Left cardiac atrium (tissue), 4 donors: ENCODE data around the gene TEAD4. TPM values are rescaled to one million over a fixed set of nuclear protein-coding genes. Genes with fewer than 3 reads are reported as not detected.

Experiments
- ATAC-seq, 2 donors: fragments of 200-7000 bp; cut with Tn5 transposase; one replicate each; pipeline ENCODE4 v1.9.1; 2020; ENCODE audit warnings: mild to moderate bottlenecking in 2 of 2, moderate library complexity in 2 of 2
- DNase-seq: peaks from one replicate; pipeline ENCODE4 v3.0.0-alpha.2; 2020
- intact Hi-C, 2 donors: fragments of 100-400 bp; cut with DNase I; formaldehyde crosslinking; loops; one replicate each; pipeline versions ENCODE4 v1.14.1 to v1.15.1; 2022 to 2023
- total RNA-seq, 2 donors: library from RNA; stranded (reverse); fragmentation: NEBNext Ultra II Directional; extraction: Animal tissue kit (Norgen Biotek cat#: 25700); gene quantifications; one replicate each; pipeline ENCODE4 v1.2.1, GENCODE V29; 2021
- donor health status: DM: no; HTN: yes; CAD: no.
- donor health status: DM: no; HTN: yes; CAD: no; lungs with severe emphysema.
- donor health status: DM: yes; HTN: yes; CAD: no.
- donor health status: Dilated cardiomyopathy.

Gene TEAD4
- total RNA-seq, 2 donors from 2014 or later = 16.9 to 31.2 TPM

DNA sequence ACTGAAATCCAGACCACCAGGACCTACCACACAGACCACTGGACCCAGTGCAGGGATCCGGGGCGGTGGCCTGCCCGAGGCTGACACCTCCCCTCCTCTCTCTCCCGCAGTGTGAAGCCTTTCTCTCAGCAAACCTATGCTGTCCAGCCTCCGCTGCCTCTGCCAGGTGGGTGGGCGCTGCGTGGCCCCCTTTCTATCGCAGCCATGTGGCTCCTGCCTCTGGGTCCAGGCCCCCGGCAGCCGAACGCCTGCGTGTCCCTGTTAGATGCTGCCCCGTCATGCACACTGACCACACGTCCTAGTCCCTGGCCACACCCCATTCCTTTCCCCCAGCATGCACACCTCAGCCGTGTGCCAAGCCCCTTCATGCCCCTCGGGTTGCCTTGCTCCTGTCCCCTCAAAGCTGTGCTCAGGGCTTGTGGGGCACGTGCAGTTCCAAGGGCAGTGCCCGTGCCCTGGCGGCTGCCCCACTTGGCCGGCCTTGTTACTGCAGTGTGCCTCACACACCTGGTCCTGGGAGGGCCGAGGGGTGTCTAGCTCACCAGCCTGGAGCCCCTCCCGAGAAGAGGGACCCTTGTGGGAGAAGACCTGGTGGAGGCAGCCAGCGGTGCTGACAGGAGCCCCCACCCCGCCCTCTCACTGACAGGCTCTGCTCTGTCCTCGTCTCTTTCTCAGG lies 59.9 kb downstream of the TEAD4 start:
- no peak for DNase-seq
- intact Hi-C loops = no loop called here
- peak; percentile 15 to 39 for ATAC-seq

DNA sequence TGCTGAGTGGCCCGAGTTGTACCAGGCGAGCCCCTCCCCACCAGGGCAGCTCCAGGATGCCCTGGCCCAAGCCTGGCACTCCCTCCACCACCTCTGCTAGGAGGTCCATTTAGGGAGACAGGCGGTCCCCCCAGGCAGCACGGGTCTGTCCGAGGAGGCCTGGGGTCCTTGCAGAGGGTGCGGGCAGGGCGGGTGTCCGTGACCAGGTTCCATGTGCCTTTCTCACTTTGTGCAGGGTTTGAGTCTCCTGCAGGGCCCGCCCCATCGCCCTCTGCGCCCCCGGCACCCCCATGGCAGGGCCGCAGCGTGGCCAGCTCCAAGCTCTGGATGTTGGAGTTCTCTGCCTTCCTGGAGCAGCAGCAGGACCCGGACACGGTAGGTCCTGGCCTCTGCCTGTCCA lies 61.2 kb downstream of the TEAD4 start:
- no peak for ATAC-seq
- DNase-seq = no peak
- intact Hi-C loops = no loop called here

DNA sequence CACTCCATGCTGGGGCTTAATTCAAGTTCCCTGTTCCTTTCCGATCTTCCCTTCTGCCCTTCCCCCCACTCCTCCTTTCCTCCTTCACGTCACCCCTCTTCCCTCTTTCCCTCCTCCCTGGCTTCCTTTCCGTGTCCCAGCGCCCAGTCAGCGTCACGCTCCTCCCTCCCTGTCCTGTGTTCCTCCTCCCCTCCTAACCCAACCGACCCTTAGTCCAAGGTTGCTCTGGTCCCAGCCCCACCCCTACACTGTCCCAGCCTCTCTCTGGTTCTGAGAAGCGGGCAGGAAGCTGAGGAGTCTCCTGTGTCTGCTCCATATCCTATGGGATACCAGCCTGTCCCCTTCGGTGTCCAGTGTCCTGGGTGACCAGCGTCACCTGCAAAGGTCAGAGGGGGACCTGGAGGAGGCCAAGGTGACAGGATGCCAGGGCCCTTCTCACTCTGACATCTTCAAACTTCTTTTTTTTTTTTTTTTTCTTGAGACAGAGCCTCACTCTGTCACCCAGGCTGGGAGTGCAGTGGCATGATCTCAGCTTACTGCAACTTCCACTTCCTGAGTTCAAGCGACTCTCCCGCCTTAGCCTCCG lies 61.7 kb downstream of the TEAD4 start:
- intact Hi-C loops = no loop called here

DNA sequence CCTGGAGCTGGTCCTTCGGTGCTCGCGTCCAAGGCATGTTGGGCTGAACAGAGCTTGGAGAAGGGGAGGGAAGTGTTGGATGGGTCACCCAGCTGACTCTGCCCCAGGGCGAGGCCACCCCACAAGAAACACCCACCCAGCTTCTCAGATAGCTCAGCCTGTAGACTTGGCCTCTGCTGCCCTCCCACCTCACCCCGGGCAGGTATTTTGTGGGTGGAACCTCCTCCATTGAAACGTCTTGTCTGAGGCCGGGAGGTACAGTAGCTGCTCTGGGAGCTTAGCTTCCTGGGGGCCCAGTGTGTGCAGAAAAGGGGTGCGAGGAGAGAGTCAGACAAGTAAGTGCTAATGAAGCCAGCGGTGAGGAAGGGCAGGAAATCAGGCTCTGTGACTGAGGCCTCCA lies 63.2 kb downstream of the TEAD4 start:
- ATAC-seq (no peak), DNase-seq (no peak)
- intact Hi-C loops = no loop called here

More for the DNA sequence above, 61.7 kb downstream of the TEAD4 start:
- ATAC-seq = peak in 1 of 2 donors; percentile 51
- no peak for DNase-seq

DNA sequence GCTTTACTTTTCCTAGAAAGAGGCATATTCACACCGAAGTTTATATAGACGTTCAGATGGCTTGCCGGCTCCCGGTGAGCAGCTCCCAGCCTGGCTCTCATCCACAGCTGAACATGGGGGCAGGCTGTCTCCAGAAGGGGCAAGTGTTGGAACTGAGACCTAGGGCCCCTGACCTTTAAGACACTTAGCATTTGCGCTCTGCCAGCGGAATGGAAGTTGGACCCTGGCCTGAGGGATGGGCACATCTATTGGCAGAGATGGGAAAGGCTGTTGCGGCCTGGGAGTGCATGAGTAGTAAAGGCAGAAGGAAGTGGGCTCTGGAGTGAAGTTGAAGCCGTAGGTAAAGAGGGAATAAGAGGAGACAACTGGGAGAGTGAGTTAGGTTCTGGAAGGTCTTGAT lies 63.8 kb downstream of the TEAD4 start:
- intact Hi-C loops = no loop called here
- DNase-seq (no peak), ATAC-seq (no peak)

DNA sequence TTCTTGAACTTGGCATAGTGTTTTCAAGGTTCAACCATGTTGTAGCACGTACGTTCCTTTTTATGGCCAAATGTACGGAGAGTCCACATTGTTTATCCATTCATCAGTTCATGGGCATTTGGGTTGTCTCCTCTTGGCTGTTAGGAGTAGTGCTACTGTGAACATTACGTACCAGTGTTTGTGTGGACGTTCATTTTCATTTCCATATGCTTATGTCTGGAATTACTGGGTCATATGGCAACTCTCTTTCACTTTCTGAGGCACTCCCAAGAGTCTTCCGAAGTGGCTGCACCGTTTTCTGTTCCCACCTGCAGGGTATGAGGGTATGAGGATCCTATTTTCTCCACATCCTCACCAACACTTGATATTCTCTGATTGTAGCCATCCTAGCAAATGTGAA lies 68.9 kb downstream of the TEAD4 start:
- intact Hi-C loops = no loop called here
- DNase-seq (no peak), ATAC-seq (no peak)

DNA sequence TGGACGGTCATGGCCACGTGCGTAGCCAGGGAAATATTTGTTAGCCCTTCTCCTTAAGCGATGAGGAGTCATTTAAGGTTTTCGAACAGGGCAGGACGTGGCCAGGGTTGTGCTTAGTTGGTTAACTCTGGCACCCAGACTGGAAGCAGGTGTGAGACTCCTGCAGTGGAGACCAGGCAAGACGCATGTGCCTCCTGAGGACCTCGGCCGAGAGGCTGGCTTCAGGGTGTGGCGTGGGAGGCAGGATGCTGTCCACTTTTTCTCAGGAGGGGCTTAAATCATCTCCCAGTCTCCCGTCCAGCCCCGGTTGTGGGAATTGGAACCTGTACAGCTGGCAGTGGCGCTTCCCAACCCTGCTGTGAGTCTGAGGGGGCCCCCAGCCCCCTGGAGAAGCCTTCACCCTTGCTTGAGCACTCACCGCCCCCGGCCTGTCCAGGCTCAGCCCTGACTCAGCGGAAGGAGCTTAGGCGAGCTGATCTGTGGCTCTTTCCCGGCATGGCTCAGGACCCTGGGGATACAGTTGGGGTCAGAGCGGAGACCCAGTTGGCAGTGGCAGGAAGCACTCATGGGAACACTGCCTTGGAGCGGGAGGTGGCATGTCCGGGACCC lies 71.7 kb downstream of the TEAD4 start:
- intact Hi-C loops = loop anchor here in 1 of 2 donors (5.0 to 10.0 kb wide), 2 partner anchors 69 to 176 kb away; partner anchors contain the start of gene TEX52
- ATAC-seq (no peak), DNase-seq (no peak)

DNA sequence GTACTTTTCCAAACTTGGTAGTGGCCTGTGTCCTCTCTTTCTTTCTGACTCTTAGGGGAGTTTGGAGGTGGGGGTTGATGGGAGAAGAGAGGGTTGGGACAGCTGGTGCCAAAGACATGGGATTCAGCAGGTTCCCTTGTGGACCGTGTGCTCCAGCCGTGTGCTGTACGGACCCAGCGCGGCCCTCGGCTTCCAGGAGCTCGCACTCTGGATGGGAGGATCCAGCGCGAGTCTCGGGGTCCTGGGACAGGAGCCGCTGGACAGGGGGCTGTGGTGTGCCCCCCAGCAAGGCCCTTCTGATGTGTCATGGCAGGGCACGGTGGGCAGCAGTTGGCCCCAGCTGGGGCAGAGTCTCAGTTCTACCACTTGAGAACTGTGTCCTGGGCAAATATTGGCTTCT lies 73.0 kb downstream of the TEAD4 start:
- intact Hi-C loops = loop anchor here in 1 of 2 donors (5.0 to 10.0 kb wide), 2 partner anchors 70 to 177 kb away; partner anchors contain the start of gene TEX52
- ATAC-seq = no peak
- no peak for DNase-seq

DNA sequence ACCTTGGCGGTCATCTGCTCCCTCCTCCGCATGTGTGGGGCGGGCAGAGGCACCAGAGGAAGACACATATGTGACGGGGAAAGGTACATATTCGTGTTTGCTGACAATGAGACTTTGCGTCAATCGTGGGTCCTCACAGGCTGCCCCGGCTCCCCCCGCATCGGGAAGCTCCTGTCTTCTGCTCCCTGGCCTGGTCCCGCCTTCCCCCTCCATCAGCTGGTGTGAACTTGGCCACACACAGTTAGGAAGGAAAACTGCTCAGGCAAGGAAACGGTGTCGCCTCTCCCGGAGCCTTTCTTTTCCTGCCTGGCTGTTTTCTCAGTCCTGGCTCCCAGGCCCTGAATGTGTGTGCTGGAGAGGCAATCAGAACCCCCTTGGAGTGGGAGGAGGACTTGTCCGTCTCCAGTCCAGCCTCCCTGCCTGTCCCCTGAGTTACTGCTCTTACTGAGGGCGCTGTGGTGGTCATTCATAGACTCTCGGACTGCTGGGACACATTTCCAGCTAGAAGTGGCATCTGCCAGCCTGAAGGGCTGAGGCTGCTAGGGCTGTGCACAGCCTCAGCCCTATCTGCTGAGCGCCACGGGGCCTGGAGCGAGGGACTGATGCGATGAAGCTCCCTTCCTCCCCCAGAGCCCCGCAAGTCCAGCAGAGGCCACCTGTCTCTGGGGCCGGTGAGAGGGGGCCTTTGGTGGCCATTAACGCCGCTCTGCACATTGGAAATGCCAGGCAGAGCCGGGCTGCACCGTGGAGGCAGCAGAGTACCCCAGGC lies 73.8 kb downstream of the TEAD4 start:
- intact Hi-C loops = loop anchor here in 1 of 2 donors (5.0 to 10.0 kb wide), 2 partner anchors 71 to 178 kb away; partner anchors contain the start of gene TEX52
- peak; percentile 46 for DNase-seq
- ATAC-seq = peak in 1 of 2 donors; percentile 22

DNA sequence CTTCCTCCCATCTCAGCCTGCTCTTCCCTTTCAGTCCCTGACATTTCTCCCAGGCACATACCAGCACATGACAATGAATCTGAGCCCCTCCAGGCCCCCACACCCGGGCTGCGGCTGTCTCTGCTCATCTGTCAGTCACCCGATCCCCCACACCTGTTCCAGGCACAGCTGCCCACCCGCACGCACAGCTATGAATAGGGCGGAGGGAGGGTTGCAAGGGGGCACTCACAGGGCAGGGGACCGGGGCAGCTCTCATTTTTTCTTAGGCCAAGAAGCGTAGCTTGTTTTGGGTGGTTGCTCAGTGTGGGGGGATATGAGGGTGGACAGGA lies 74.3 kb downstream of the TEAD4 start:
- intact Hi-C loops = loop anchor here in 1 of 2 donors (5.0 to 10.0 kb wide), 2 partner anchors 71 to 179 kb away; partner anchors contain the start of gene TEX52
- DNase-seq (peak; percentile 9), ATAC-seq (no peak)

DNA sequence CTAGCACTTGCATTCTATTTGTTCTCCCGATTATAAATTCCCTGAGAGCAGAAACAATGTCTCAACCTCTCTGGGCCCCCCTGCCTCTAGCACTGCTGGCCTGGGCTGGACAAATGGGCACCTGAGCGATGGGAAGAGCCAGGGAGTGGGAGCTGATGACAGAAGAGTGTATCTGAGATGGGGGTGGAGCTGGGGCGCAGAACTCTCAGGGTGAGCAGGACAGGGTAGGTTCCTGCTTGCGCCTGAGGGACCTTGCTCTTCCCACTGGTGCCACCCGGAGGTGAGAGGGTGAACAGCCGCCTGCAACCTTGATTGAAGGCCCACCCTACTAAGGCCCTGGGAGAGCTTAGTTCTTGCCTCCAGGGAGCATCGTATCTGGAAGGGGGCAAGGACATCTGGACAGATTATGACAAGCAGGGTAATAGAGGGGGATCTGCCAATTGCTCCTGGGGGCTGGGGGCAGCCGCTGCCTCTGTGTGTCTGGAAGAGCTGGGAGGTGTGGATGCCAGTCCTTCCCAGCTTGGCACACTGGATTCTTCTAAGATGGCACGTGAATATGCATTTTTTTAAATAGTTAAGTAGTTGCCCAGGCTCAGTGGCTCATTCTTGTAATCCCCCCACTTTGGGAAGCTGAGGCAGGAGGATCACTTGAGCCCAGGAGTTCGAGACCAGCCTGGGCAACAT lies 75.0 kb downstream of the TEAD4 start:
- ATAC-seq = peak; percentile 80 to 86
- intact Hi-C loops = loop anchor here in 1 of 2 donors (2.0 to 10.0 kb wide), 3 partner anchors 72 to 179 kb away; partner anchors contain the start of gene TEX52
- DNase-seq = peak; percentile 78

DNA sequence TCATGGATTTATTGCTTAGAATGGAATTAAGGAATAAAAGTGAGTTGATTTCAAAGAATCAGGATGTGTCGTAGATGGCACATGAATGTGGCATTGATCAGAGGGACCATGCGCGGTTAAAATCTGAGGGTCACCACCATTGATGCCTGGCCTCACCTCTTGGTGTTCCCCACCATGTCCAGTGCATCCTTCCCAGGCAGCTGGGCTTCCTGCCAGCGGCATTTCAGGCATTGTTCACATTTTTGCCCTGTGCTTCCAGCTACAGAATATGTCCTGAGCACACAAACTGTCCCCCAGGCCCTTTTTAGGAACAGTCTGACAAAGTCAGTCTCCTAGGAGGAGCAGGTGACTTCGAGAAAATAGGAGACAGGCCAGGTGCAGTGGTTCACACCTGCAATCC lies 76.0 kb downstream of the TEAD4 start:
- DNase-seq (no peak), ATAC-seq (no peak)
- intact Hi-C loops = loop anchor here (2.0 to 10.0 kb wide), 3 partner anchors 148 to 180 kb away; partner anchors contain the start of gene TEX52 (in 1 of the 2)

DNA sequence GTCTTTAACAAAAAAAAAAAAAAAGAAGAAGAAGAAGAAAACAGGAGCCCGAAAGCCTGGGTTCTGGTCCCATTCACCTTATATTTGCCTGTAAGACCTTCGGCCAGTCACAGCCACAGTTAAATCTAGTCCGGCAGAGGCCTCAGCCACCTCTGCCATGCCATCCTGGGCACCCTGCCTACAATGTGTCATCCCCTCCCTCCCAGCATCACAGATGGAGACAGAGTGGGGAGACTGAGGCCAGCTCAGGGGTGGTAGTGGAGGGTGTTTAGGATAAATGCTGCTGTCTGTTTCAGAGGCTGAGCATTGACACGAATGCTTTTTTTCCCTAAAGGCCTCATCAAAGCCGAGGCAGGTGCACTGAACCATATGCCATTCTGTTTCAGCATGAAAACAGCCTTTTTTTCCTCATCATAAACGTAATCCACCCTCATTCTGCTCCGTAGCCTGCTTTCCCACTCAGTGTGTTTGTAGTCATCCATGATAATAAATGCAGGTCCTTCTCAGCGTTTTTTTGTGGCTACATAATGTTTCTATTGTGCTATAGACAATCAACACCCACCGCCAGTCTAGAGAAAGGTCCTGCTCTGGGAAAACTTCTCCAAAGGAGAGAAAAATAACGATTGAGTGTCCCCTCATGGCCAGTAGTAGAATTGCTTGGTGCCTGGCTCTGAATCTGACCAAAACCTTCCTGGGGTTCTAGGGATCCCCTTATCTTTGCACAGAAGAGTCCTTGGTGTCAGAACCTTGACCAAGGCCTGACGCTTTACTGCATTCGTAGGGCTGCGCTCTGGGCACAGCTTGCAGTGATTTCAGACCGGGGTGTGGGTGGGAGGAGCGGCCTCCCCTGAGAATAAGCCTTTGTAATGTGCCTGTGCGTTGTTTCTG lies 76.9 kb downstream of the TEAD4 start:
- no peak for DNase-seq
- intact Hi-C loops = loop anchor here (2.0 to 10.0 kb wide), 3 partner anchors 149 to 181 kb away; partner anchors contain the start of gene TEX52 (in 1 of the 2)
- ATAC-seq = no peak

DNA sequence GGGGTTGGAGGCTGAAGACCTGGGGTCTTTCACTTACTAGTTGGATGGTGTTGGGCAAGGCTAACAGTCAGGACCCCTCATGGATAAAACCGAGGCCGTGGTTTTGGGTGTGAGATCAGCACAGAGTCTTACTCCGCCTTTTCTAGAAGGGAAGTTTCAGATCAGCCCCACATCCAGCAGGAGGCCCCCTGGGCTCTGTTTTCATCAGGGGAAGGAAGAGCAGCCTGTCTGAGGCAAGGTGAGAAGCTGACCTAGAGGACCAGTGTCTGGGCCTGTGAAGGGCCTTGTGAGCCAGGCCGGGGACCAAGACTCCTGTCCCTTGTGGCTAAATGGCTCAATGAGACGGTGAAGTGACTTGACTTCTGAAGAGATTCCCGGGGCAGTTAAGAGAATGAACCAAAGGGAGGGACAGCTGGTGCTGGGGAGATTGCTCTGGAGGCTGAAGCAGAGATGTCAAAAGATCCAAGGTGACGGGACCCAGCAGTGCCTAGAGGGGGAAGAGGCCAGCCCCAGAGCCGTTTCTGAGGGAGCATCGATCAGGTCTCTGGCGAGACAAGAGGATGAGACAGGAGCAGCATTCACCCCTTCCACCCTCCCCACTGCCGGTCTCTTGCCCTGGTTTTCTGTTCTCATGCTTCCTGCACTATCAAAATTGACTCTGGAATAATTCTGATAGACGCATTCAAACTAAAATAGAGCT lies 77.9 kb downstream of the TEAD4 start:
- intact Hi-C loops = loop anchor here (5.0 to 10.0 kb wide), 2 partner anchors 150 to 182 kb away; partner anchors contain the start of gene TEX52 (in 1 of the 2)
- ATAC-seq = no peak
- DNase-seq = no peak

DNA sequence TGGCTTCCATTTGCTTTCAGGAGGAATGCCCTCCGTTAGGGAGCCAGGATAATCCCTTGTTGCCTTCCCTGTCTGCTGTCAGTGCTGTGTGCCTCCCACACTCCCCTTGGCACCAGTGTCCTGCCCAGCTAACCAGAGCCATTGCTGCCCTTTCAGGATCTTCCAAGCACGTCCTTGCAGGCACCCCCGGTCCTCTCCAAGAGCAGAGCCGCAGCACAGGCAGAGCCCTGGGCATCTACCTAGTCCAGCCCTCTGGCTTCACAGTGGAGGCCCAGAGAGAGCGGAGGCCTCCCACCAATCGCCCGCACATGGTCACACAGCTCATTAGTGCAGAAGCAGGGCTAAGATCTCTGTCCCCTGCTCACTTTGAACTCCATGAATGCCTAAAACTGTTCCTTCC lies 79.0 kb downstream of the TEAD4 start:
- no peak for DNase-seq
- intact Hi-C loops = loop anchor here (5.0 to 10.0 kb wide), 2 partner anchors 151 to 183 kb away; partner anchors contain the start of gene TEX52 (in 1 of the 2)
- no peak for ATAC-seq

DNA sequence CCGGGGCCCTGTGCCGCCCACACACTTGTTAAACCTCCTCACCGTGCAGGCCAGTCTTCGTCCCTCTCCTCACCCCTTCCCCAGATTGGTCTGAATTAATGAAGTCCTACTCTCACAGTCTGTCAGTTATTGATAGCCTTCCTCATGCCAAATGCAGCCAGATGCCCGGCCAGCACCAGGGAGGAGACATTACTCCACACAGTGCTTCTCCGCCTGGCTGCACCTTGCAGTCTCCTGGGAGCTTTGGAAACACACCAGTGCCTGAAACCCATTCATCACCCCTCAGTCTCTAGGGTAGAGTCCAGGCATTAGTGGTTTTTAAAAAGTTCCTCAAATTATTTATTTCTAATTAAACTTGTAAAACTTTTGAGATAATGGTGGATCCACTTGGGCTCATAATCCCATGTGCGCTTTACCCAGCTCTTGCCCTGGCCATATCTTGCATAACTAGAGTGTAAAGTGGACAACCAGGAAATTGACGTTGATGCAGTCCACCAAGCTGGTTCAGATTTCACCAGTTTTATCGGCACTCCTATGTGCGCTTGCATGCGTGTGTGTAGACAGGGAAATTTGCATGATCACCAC lies 79.8 kb downstream of the TEAD4 start:
- no peak for DNase-seq
- intact Hi-C loops = loop anchor here (5.0 to 10.0 kb wide), 2 partner anchors 152 to 184 kb away; partner anchors contain the start of gene TEX52 (in 1 of the 2)
- no peak for ATAC-seq
